CD4-positive, alpha-beta T cell (primary cell): ENCODE measurements around the gene GRM4. TPM values are rescaled to one million over a fixed set of nuclear protein-coding genes. Genes with fewer than 3 reads are reported as not detected.
"Not testable (repeated sequence)": the region's sequence is repeated elsewhere in the genome, so short reads cannot be mapped to it uniquely, and the experiment has no call there.

Experiments
- ATAC-seq: fragments of 200-7000 bp; cut with Tn5 transposase; one replicate; pipeline ENCODE4 v1.10.0; 2022; ENCODE audit warnings: mild to moderate bottlenecking; ENCODE audit not compliant: poor library complexity
- CTCF ChIA-PET: fragments of 350-600 bp; sonication (Branson Sonifier 250); formaldehyde crosslinking; loops from one replicate; lab custom pipeline; 2021; ENCODE audit warnings: antibody characterized with exemption, inconsistent platforms; lab: Charles Lee
- POLR2A ChIA-PET: fragments of 350-600 bp; sonication (Branson Sonifier 250); formaldehyde crosslinking; loops from one replicate; lab custom pipeline; 2021; ENCODE audit warnings: antibody characterized with exemption, inconsistent platforms; lab: Charles Lee
- DNase-seq, 14 experiments: peaks; one replicate each; pipeline ENCODE4 v3.0.0-alpha.2; 2013 to 2020; ENCODE audit warnings: mixed read lengths in 2 of 14
- H3K27ac ChIP-seq, 2 donors: one replicate each; pipeline versions ENCODE4 v1.5.1 to v1.7.0; 2013; ENCODE audit warnings: low read length in 2 of 2, low read depth in 1 of 2, mild to moderate bottlenecking in 1 of 2
- H3K27me3 ChIP-seq, 2 experiments: 1 replicate in 1 of 2; 2 replicates in 1 of 2; pipeline versions ENCODE4 v1.6.1 to v1.7.0; 2013; ENCODE audit warnings: low read length in 2 of 2, control low read depth in 1 of 2, mild to moderate bottlenecking in 1 of 2, moderate library complexity in 1 of 2; ENCODE audit not compliant: insufficient read depth in 2 of 2, control insufficient read depth in 1 of 2
- H3K36me3 ChIP-seq: one replicate; pipeline ENCODE4 v1.6.1; 2013; ENCODE audit warnings: low read length, control low read depth; ENCODE audit not compliant: insufficient read depth
- H3K4me1 ChIP-seq: one replicate; pipeline ENCODE4 v1.6.1; 2013; ENCODE audit warnings: low read length, control low read depth; ENCODE audit not compliant: insufficient read depth
- H3K4me3 ChIP-seq: one replicate; pipeline ENCODE4 v1.5.1; 2013; ENCODE audit warnings: mild to moderate bottlenecking, low read length, moderate library complexity
- H3K9me3 ChIP-seq, 2 experiments: 1 replicate in 1 of 2; 2 replicates in 1 of 2; pipeline versions ENCODE4 v1.6.1 to v1.7.0; 2013; ENCODE audit warnings: low read length in 2 of 2, mild to moderate bottlenecking in 2 of 2, control low read depth in 1 of 2, moderate library complexity in 1 of 2; ENCODE audit not compliant: control insufficient read depth in 1 of 2, insufficient read depth in 1 of 2
- H3K27ac Mint-ChIP-seq: one replicate; pipeline ENCODE4 v1.8.0; 2020; ENCODE audit warnings: mixed read lengths
- H3K27me3 Mint-ChIP-seq: one replicate; pipeline ENCODE4 v1.8.0; 2021; ENCODE audit warnings: mixed read lengths
- H3K36me3 Mint-ChIP-seq: one replicate; pipeline ENCODE4 v1.8.0; 2021; ENCODE audit warnings: low read depth, mixed read lengths
- H3K4me1 Mint-ChIP-seq: one replicate; pipeline ENCODE4 v1.8.0; 2021; ENCODE audit warnings: low read depth, mixed read lengths
- H3K4me3 Mint-ChIP-seq: one replicate; pipeline ENCODE4 v1.8.0; 2020; ENCODE audit warnings: mild to moderate bottlenecking, mixed read lengths
- H3K9me3 Mint-ChIP-seq: one replicate; pipeline ENCODE4 v1.8.0; 2020; ENCODE audit warnings: mixed read lengths
- intact Hi-C, 2 experiments: fragments of 100-400 bp; cut with DNase I in 1 of 2; cut with micrococcal nuclease in 1 of 2; formaldehyde crosslinking; loops; one replicate each; pipeline versions ENCODE4 v1.15.1 to v1.9.0; 2023 to 2025; cut with DNase I, micrococcal nuclease
- total RNA-seq, 174 experiments: library from RNA in 2 of 174; stranded (reverse) in 2 of 174; gene quantifications; one replicate each; pipeline ENCODE4 v1.2.3 and lab custom pipeline; 2021 to 2026
- TF ChIP-seq, protein P1 (sequence below): fragments of 200-600 bp; IDR thresholded peaks from one replicate; pipeline ENCODE4 v1.8.0; 2022; ENCODE audit warnings: antibody characterized with exemption, mild to moderate bottlenecking

Gene GRM4
- total RNA-seq, 2 experiments from 2014 or later: 0.08 TPM; not detected in 1

GRCh38 chr6:34044945-34045595, 100.8 kb downstream of the GRM4 start:
- Mint-ChIP-seq H3K4me1 (peaks cover 9% of the 10 kb centered on the region), H3K36me3 (no peaks in the 10 kb centered on the region), H3K27ac (no peak overlapping the region), H3K27me3 (no peaks in the 10 kb centered on the region), H3K9me3 (no peaks in the 10 kb centered on the region), H3K4me3 (no peak overlapping the region)
- no peaks in the 10 kb centered on the region for H3K27me3 ChIP-seq
- peak in 7 of 14 experiments; percentile 8 to 42 (median 18) for DNase-seq
- POLR2A ChIA-PET: no interaction called here
- intact Hi-C loops: no loop called here
- peaks cover 0 to 4% of the 10 kb centered on the region in 2 experiments for H3K9me3 ChIP-seq
- no peaks in the 10 kb centered on the region for H3K36me3 ChIP-seq
- TF ChIP-seq, protein P1, sequence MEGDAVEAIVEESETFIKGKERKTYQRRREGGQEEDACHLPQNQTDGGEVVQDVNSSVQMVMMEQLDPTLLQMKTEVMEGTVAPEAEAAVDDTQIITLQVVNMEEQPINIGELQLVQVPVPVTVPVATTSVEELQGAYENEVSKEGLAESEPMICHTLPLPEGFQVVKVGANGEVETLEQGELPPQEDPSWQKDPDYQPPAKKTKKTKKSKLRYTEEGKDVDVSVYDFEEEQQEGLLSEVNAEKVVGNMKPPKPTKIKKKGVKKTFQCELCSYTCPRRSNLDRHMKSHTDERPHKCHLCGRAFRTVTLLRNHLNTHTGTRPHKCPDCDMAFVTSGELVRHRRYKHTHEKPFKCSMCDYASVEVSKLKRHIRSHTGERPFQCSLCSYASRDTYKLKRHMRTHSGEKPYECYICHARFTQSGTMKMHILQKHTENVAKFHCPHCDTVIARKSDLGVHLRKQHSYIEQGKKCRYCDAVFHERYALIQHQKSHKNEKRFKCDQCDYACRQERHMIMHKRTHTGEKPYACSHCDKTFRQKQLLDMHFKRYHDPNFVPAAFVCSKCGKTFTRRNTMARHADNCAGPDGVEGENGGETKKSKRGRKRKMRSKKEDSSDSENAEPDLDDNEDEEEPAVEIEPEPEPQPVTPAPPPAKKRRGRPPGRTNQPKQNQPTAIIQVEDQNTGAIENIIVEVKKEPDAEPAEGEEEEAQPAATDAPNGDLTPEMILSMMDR: no peak
- H3K4me1 ChIP-seq: peaks cover 9% of the 10 kb centered on the region
- peak; percentile 84 for ATAC-seq
- CTCF ChIA-PET: no interaction called here
- H3K27ac ChIP-seq: no peak overlapping the region
- H3K4me3 ChIP-seq: no peak overlapping the region

DNA sequence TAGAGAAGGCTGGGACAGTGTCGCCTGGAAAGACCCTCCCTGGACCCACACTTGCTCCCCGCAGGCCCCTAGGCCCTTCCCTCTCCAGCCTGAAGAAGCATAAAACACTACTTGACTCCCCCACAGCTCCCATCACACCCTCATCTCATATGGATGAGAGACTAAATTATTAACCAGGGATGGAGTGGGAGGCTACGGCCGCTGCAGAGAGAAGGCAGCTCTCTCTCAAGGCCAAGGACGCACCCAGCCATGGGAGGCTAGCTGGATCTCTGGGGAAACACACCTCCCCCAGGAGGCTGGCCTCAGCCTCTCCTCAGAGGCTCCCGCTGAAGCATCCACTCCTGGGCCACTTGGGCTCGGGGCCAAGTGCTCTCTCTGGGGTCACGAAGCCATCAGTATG, 102.5 kb downstream of the GRM4 start:
- H3K4me3 Mint-ChIP-seq: no peak overlapping the region
- H3K4me3 ChIP-seq: no peak overlapping the region
- ATAC-seq (no peak), DNase-seq (no peak)
- H3K4me1 Mint-ChIP-seq: peaks cover 9% of the 10 kb centered on the region
- no peaks in the 10 kb centered on the region for H3K9me3 ChIP-seq
- H3K27me3 Mint-ChIP-seq: no peaks in the 10 kb centered on the region
- H3K4me1 ChIP-seq: peaks cover 9% of the 10 kb centered on the region
- H3K27ac Mint-ChIP-seq: no peak overlapping the region
- H3K27me3 ChIP-seq: no peaks in the 10 kb centered on the region
- H3K27ac ChIP-seq: no peak overlapping the region
- intact Hi-C loops: no loop called here
- POLR2A ChIA-PET: no interaction called here
- no peaks in the 10 kb centered on the region for H3K36me3 Mint-ChIP-seq
- CTCF ChIA-PET: no interaction called here
- no peaks in the 10 kb centered on the region for H3K36me3 ChIP-seq
- H3K9me3 Mint-ChIP-seq: no peaks in the 10 kb centered on the region
- TF ChIP-seq, protein P1: no peak

GRCh38 chr6:34041998-34042397, 103.9 kb downstream of the GRM4 start:
- POLR2A ChIA-PET, H3K27me3 Mint-ChIP-seq, DNase-seq, H3K4me1 ChIP-seq, ATAC-seq, H3K9me3 Mint-ChIP-seq, intact Hi-C loops, H3K27me3 ChIP-seq, H3K36me3 Mint-ChIP-seq, H3K4me3 ChIP-seq, CTCF ChIA-PET, H3K27ac Mint-ChIP-seq, H3K27ac ChIP-seq, H3K4me1 Mint-ChIP-seq, H3K36me3 ChIP-seq, H3K4me3 Mint-ChIP-seq, H3K9me3 ChIP-seq: not testable (repeated sequence)

GRCh38 chr6:34041385-34041784, 104.5 kb downstream of the GRM4 start:
- H3K9me3 ChIP-seq: no peaks in the 10 kb centered on the region
- no peak overlapping the region for H3K27ac ChIP-seq
- DNase-seq: no peak
- H3K27ac Mint-ChIP-seq: no peak overlapping the region
- no peak for ATAC-seq
- H3K36me3 ChIP-seq: no peaks in the 10 kb centered on the region
- TF ChIP-seq, protein P1: no peak
- no peaks in the 10 kb centered on the region for H3K27me3 ChIP-seq
- intact Hi-C loops: no loop called here
- ChIA-PET CTCF (no interaction called here), POLR2A (no interaction called here)
- H3K9me3 Mint-ChIP-seq: no peaks in the 10 kb centered on the region
- H3K4me3 ChIP-seq: no peak overlapping the region
- no peak overlapping the region for H3K4me3 Mint-ChIP-seq
- H3K4me1 ChIP-seq: peaks cover 9% of the 10 kb centered on the region
- H3K27me3 Mint-ChIP-seq: no peaks in the 10 kb centered on the region
- H3K4me1 Mint-ChIP-seq: peaks cover 9% of the 10 kb centered on the region
- no peaks in the 10 kb centered on the region for H3K36me3 Mint-ChIP-seq
